Fibroblast of peridontal ligament (primary cell): ENCODE data around the gene PARD3B.
A peak's percentile ranks its signal among the peaks of the same experiment; 100 is the strongest.

Source experiments
- DNase-seq: peaks from one replicate; pipeline ENCODE4 v3.0.0-alpha.2; 2010; ENCODE audit errors: extremely low read depth

Gene PARD3B

DNA sequence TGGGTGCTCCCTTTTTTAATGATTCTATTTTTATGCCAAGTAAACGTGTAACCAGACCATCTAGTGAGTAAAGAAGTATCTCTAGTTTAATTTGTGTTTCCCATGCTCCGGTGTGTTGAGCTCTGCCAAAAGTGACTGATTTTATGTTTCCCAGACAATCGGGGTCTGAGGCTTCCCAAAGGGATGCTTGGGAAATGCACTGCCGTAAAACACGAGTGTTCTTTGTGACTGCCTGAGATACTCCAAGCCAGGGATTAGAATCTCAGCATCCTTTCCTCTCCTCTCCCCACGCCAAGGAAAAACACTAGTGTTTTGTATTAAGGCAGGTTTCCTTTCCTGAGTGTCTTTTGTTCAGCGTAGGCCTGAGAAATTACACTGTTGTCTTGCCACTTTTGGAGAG is 956.6 kb downstream of the PARD3B start:
- no peak for DNase-seq

- DNase-seq: no peak
These were observed 960.1 kb downstream of the PARD3B start for GRCh38 chr2:205505371-205505770.

DNA sequence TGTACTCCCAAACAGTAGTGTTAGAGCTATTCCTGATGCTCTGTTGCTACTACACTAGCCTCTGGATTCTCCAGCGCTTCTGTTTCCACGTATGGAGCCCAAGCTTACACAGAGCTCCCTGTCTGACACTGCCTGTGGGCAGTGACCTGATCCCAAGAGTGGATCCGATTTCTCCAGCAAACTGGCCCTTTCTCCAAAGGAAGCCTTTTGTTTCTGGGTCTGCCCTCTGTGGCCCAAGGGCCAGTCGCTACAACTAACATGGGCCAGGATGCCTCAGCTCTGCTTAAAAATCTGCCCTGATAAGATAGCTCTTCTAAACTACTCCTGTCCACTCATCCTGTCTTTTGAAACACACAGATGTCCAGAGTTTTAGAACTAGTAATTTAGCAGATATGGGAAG is 964.4 kb downstream of the PARD3B start:
- no peak for DNase-seq

DNA sequence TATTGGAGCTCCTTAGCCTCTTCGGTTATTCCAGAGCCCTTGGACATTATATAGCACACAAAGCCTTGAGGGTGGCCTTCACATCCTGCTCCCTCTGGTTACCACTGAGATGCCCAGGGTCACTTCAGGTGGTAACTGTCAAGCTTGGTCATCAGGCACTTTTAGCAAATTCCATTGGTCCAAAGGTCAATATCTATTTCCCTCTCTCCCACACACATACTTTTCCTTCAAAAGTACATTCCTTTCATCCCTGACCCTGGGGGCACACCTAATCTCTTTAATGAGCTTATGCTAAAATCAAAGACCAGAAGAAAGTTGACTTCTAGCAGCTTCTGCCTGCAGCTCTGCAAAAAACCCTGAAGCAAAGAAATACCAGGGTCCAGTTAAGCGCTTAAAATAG is 965.1 kb downstream of the PARD3B start:
- DNase-seq: no peak

DNA sequence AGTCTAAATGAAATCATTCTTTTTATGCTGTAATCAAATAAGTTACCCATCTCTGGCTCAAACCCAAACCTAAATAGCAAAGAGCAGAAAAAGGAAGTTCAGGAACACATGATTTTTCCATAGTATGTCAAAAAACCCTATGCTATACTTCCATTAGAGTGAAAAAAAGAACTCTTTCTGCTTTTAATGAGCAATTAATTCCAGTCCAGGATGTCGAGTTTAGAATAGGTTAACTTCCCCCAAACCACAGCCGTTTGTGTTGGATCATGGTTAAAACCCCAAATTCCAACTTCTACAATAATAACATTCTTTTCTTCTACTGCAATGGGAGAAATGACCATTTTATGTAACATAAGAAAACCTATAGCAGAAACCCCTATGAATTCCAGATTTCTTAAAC is 965.9 kb downstream of the PARD3B start:
- peak; percentile 61 for DNase-seq

DNA sequence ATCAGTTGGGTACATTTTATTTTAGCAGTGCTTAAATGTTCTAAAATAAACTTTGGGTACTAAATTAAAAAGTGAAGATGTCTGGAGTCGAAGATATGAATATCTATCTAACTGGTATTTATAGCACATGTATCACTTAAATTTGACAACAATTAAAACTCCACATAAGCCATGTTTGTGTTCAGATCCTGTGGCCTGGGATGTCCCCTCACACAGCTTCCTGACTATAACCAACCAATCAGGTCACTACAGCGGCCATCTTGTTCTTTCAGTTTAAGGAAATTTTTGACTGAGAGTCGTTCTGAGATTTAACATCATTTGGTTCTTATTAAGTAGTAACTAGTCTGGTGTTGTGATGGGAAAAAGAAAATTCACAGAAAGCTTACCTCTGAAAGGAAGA is 966.4 kb downstream of the PARD3B start:
- DNase-seq: peak; percentile 65

DNA sequence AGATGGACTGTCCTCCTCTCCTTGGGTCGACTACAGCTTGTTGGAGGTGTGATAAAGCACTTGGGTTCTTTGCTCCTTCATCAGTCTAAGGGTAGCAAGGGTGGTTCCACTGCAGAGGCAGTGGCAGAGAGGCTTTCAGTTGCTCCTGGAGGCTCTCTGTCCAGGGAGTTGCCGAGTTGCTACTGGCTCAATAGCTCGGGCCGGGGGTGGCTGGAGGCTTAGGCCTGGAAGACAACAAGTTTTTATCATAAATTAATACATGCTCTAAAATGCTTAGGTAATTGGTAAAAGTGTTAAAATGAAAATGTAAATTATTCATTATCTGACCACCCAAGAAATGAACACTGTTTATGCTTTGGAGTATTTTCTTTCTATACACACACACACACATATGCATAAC is 975.0 kb downstream of the PARD3B start:
- no peak for DNase-seq

DNA sequence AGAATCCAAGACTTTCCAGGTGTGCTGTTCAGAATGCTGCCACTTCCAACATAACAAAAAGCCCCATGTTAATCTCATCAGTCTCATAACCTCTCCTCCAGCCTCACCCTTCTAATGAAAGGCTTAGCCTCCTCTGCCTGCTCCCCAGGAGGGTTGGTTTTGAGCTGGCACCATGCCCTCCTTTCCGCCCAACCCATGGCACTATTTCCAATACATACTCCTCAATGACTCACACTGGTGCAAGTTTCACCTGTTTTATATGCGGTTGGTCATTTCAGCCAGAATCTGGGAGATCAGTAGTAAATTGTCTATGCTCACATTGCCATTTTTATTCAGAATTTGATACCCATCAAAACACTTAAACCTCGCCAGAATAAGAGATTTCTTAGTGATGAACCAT is 979.4 kb downstream of the PARD3B start:
- DNase-seq: no peak

GRCh38 chr2:205527801-205528200 is 982.5 kb downstream of the PARD3B start:
- peak; percentile 6 for DNase-seq

DNA sequence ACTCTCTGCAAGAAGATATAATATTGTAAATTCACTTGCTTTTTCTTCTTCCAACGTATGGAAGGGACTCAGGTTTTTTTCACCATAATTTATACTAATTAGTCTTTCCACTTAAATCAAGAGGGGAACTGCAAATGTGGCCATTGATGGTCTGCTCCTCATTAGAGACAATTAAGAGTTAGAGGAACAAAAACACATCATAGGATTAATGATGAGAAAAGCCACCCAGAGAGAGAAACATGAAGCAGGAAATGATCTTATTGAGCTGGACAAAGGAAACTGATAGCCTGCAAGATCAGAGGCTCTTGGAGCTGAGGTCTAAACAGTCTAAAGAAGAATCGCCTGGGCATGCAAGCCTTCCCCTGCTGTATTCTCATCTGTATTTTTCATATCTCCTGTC is 985.8 kb downstream of the PARD3B start:
- no peak for DNase-seq

GRCh38 chr2:205531489-205532148 is 986.3 kb downstream of the PARD3B start:
- DNase-seq: no peak

GRCh38 chr2:205535001-205535400 is 989.7 kb downstream of the PARD3B start:
- DNase-seq: no peak

DNA sequence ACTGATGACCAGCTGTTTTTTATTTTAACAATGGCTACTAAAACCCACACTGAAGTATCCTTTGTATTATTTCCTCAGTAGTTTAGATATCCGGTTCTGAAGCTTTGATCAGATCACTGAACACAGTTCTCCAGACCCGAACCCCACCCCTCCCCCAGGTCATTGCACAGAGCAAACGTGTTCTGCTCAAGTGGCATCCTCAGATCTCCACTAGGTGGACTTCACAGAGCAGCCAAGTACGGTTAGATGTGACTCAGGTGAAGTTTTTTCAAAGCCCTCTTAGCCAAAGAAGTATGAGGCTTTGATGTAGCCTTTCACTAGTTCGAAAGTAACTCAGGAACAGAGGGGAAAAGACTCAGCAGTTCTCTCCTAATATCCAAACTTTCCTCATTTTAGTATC is 994.3 kb downstream of the PARD3B start:
- no peak for DNase-seq

GRCh38 chr2:205540036-205540435 is 994.8 kb downstream of the PARD3B start:
- no peak for DNase-seq

DNA sequence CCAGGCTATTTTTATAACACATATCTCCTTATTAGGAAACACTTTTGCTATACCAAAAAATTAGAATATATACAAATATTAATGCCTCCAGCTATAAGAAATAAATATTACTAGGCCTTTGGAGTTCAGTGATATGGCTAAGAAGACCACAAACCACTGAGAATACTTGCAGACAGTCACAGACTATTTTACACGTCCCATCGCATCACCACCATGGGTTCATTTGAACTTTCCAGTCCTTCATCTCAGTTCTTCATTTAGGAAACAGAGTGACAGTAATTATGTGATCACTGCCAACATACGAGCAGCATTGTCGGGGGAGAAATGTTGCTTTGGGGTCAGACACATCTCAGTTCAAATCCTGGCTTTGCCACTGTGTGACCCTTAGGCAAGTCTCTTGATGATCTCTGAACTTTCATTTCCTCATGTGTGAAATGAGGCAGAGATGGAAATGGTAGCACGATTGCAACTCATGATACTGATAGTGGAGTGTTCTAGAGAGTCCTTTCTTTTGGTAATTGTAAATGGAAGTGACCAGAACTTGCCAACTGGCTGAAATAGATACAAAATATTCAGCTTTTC is 998.1 kb downstream of the PARD3B start:
- no peak for DNase-seq

DNA sequence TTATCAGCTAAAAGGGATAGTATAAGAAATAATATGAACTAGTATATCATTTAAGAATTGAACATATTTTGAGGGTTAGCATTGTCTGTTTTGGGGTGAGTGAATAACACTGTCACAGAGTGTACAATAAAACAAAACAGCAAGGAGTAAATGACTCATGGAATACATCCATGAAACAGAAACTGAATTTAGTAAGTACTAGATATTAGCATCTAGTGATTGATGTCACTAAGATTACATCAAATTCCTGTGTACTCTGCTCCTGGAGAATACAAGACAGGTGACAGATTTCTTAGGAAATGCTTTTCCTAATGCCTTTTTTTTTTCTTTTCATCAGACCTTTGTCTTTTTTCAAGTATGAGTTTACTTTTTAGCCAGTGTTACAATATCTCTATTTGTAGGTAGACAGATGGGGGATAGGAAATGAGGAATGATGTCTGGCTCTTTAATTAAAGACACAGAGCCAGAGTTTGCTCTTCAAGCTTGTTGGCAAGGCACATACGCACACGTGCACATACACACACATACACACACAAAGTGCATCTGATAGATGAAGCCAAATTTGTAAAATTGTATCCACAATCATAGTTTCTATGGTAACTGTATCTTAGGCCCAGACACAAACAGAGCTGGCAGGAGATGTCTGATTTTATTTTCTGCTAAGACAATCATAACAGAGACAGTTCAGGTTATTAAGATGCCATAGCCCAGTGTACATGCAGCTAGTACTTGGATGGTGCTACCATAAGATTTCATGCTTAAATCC is 998.8 kb downstream of the PARD3B start:
- peak; percentile 7 for DNase-seq

DNA sequence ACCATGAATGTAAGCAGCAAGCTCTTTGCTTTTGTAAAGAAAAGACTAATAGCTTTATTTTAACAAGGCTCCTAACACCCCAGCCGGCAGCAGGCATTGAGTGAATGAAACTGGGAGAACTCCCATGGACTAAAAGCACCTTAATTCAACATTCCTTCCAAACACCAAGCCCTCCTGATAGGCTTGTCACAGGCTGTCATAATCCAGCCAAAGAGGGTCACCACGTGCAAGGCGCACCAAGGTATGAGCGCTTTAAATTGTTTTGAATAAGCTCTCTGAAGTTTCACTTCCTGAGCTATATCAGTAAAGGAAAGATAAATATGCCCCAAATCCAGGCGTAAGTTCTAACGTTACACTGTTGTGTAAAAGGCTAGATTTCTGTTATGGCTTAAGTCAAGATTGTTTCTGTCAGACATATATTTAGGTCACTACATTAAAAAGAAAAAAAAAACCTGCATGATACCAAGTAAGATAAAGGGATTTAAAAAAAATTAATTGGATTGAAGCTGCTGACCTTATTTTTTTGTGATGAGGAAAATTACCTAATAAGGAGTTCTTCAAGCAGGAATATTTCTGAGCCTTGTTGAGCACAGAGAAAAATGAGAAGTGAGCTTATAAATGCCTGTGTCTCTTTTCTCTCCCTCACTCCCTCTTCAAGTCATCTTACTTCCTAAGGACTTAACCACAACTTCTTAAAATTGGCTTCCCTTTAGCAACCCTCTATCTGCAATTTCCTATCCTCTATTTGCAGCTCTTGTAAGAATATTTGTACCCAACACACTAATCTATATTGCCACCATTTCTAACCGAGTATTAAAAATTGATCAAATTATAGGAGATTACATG is 1000.9 kb downstream of the PARD3B start:
- DNase-seq: no peak

GRCh38 chr2:205555566-205556230 is 1010.4 kb downstream of the PARD3B start:
- no peak for DNase-seq

- DNase-seq: no peak
These were observed 1011.1 kb downstream of the PARD3B start for GRCh38 chr2:205556357-205556756.

- no peak for DNase-seq
These were observed 1011.7 kb downstream of the PARD3B start for GRCh38 chr2:205556841-205557539.

- no peak for DNase-seq
These were observed 1012.6 kb downstream of the PARD3B start for GRCh38 chr2:205557873-205558272.
